NCI-H2107 (cell line): Measurements from ENCODE around the gene SLIT3.

Experiments
- DNase-seq: peaks from one replicate; lab custom pipeline; 2025; lab: John Stamatoyannopoulos, UW

The SLIT3 gene

DNA sequence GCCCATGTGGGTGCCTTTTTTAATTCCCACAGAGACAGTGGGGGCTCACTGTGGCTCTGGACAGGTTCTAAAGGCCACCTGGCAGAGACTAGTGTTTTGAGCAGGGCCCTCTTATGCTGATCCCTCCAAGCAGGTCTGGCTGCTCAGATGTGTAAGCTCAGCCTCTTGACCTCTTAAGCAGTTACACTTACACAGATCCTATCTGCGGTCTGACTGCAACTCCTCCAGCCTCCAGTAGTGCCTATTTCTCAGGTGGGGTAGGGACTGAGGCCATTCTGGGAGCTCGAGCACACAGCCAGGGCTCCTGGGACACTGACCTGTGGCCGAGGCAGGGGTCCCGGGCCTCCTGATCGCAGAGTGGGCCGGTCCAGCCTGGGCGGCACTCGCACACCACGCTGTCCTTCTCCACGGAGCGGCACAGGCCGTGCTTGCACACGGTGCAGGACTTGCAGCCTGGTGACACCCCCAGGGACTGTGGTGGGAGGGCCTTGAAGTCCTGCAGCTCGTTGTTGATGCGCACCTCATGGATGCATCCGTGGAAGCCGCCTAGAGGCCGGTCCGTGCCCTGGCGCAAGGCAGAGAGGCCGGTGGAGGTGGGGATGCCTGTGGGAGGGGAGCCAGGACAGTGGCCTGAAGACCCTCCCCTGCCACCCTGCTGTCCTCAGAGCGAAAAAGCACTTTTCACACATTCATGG is 629.9 kb downstream of the SLIT3 start:
- no peak for DNase-seq

DNA sequence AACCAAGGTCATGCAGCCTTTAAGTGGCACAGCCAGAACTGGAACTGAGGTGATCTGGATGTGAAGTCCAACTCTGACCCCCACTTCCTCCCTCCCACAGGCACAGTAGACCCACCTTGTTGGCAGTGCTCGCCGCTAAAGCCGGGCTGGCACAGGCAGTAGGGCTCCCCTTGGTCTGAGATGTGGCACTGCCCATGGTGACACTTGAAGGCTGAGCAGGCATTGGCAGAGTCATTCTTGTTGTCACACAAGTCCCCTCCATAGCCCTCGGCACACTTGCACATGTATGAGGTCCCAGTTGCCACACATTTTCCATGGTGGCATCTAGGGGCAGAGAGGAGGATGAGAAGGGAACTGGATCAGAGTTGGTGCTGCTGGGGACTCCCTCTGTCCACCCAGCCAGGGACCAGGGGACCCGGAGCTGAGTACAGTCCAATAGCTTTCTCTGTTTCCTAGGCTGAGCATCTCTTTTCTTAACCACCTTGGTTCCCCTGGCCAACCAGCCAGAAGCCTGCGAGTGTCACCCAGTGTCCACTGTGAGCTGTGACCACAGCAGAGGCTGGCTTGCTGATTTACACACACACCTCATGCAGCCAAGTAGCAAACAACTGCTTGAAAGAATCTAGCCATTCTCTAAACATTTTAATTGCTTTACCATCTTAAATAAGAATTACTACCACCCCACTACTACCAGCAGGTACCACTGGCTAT is 631.1 kb downstream of the SLIT3 start:
- DNase-seq: no peak

DNA sequence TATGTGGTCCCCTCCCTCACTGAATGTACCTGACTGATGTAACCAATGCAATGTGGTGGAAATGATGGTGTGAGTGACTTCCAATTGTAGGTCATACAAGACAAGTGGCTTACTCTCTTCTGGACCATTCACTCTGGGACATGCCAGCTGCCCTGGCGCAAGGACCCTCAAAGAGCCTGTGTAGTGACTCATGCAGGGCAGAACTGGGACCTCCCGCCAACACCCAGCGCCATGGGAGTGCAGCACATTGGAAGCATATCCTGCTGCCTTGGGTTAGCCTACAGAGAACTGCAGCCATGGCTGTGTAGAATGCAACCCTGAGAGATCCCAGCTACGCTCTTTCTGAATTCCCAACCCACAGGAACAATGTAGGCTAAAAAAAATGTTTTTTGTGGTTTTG is 631.8 kb downstream of the SLIT3 start:
- no peak for DNase-seq

- DNase-seq: no peak
Observed at GRCh38 chr5:168668078-168668477, 632.9 kb downstream of the SLIT3 start.

DNA sequence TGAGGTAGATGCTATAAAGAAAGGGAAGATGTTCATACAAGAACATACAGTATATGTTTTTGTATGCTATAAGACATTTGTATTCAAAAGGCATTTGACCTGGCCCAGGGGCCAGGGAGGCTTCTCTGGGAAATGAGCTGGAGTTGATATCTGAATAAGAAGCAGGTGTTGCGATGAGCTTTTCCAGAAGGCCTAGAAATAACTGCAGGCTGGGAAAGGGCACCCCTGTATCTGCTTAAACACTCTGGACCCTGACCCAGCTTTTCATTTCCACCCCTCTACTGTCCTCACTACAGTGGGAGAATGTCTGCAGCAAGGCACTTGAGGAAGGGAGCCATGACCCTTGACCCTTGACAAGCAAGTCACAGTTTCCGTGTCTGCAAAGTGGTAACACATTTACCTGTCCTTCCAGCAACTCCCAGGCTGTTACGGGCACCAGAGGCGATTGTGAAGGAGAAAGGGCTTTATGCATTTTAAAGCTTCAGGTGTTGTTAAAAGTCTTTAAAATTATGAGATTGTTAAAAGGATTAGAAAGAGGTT is 633.6 kb downstream of the SLIT3 start:
- no peak for DNase-seq

- DNase-seq: no peak
Observed at GRCh38 chr5:168666356-168666755, 634.6 kb downstream of the SLIT3 start.

DNA sequence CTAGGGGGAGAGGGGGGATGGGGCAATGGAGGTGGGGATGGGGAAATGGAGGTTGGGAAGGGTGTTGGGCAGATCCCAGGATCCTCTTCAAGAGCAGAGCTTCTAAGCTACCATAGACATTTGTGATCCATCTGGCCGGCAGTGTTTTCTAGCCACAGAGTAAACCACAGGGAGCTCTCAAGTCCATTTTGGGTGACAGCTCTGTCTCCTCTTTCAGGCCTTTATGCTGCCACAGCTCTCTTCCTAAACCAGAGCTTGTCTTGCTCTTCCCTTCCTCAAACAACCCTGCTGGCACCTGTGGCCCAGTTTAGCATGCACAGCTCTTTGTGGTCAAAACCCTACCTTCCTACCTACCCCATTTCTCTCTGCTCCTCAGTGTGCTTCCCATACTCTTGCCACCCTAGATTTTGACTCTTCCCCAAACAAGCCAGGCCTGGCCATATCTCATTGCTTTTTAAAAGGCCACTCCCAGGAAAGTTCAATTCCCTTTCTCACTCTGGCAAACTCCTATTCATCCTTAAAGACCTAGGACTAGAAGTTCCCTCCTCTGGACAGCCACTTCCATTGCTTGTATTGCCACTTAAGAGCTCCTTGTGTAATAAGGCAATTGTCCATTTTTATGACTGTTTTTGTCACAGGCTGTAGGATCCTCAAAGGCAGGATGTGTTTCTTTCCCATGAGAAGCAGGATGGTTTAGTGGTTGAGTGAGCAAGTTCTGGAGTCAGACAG is 637.5 kb downstream of the SLIT3 start:
- no peak for DNase-seq

DNA sequence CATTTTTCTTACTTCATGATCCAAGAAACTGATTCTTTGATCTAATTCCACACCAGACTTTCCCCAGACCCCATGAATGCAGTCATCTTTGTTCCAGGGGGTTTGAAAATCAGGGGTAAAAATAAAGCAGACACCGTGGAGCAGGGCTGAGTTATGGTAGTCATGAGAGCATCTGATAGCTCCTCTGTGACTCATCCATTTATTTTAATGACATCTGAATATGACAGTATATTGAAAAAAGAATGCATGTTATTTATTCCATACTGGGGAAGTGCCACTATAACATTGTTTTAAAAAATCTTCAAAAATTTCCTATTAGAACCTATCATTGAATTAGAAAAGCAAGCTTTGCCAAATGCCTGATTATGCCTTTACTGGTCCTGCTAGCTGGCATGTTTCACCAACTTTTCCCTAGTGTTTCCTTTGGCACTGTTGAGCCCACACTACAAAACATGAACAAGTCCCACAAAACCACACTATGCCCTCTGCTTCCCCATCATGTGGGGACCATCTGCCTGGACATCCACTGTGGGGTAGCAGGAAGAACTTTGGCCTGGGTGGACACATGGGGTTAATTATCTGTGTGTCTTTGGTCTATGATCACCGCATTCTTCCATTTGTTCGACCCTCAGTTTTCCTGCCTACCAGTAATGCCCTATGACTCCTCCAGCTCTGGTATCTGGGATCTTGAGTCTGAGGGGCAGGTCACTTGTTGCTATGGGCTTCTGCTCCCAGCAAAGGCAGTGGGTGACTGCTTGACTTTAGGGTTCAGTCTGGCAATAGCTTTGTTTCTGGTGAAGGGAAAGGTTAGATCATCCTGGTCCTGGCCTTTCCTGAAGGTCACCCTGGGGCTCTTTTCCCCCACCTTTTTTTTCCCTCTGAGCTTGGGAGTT is 639.1 kb downstream of the SLIT3 start:
- no peak for DNase-seq

- DNase-seq: no peak
Observed at GRCh38 chr5:168660691-168661090, 640.2 kb downstream of the SLIT3 start.

- DNase-seq: no peak
Observed at GRCh38 chr5:168659286-168659847, 641.6 kb downstream of the SLIT3 start.

GRCh38 chr5:168658394-168658793 is 642.5 kb downstream of the SLIT3 start:
- no peak for DNase-seq

DNA sequence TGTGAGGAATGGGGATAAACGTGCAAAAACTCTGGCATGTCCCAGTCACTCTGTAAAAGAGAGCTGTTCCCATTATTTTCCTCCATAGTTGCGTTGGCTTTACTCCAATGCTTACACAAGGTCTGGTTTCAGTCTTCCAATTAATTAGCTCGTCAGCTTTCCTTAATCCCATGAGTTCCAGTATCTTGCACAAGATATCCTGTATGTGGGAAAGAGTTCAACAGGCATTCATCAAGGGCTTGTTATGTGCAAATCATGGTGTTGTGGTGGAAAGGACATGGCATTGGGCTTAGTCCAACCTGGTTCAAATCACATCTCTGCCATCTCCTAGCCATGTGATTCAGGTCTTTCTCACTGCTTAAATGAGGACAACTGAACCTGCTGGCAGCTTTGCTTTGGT is 644.3 kb downstream of the SLIT3 start:
- DNase-seq: no peak

GRCh38 chr5:168655316-168655715 is 645.6 kb downstream of the SLIT3 start:
- DNase-seq: no peak

DNA sequence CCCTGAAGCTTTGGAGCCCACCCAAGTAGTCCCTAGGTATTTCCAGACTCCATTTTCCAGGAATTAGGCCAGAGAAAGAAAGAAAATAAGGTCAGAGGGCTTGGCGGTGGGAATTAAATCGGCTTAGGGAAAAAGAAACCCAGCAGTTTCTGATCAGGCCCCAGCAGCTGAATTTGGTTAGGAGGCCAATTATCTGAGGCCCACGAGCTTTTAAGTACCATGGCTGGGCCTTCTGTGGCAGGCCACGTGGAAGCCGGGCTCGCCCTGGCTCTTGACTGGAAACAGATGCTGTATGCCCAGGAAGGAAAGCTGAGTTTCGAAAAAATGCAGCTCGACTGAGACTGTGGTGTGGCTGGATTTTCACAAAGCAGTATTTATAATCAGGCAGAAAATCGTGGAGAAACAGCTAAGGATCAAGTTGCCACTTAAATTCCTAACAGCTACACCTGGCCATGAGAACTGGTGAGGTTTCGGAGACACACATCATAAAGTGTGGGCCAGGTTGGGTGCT is 646.7 kb downstream of the SLIT3 start:
- DNase-seq: no peak

GRCh38 chr5:168653626-168654025 is 647.3 kb downstream of the SLIT3 start:
- no peak for DNase-seq

DNA sequence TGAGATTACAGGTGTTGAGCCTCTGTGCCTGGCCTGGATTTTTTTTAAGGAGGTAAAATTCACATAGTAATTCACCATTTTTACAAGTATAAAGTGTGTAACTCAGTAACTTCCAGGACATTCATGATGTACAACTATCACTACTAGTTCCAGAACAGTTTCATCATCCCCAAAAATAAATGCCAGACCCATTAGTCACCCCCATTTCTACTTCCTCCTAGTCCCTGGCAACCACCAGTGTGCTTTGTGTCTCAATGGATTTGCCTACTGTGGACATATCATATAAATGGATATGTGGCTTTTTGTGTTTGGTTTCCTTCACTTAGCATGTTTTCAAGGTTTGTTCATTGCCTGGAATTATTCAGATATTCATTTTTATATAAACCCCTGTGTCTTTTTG is 649.3 kb downstream of the SLIT3 start:
- DNase-seq: no peak

DNA sequence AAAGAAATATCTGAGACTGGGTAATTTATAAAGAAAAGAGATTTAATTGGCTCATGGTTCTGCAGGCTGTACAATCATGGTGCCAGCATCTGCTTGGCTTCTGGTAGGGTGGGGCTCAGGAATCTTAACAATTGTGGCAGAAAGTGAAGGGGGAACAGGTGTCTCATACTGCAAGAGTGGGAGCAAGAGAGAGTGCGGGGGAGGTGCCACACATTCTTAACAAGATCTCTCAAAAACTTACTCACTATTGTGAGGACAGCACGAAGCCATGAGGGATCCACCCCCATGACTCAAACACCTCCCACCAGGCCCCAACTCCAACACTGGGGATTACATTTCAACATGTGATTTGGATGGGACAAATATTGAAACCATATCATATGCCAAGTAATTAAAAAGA is 651.6 kb downstream of the SLIT3 start:
- no peak for DNase-seq

DNA sequence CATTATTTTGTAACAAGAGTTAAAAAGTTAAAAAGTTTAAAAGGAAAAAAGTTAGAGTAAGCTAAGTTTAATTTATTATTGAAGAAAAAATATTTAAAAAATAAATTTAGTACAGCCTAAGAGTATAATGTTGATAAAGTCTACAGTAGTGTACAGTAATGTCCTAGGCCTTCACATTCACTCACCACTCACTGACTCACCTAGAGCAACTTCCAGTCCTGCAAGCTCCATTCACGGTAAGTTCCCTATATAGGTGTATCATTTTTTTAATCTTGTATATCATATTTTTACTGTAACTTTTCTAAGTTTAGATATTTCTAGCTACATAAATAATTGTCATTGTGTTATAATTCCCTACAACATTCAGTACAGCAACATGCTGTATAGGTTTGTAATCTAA is 652.4 kb downstream of the SLIT3 start:
- no peak for DNase-seq

DNA sequence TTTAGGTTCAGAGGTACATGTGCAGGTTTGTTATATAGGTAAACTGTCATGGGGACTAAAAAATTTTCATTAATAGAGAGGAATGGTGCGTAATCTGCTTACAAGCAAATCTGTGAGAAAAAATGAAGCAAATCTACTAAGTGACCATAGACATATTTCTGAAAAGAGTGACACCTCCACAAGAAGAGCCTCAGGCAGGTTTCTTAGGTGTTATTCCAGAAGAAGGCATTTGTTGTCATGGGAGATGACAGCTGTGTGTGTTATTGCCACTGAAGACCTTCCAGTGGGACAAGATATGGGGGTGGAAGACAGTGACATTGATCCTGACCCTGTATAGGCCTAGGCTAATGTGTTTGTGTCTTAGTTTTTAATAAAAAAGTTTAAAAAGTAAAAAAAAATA is 652.9 kb downstream of the SLIT3 start:
- no peak for DNase-seq

- no peak for DNase-seq
Observed at GRCh38 chr5:168647083-168647482, 653.9 kb downstream of the SLIT3 start.

DNA sequence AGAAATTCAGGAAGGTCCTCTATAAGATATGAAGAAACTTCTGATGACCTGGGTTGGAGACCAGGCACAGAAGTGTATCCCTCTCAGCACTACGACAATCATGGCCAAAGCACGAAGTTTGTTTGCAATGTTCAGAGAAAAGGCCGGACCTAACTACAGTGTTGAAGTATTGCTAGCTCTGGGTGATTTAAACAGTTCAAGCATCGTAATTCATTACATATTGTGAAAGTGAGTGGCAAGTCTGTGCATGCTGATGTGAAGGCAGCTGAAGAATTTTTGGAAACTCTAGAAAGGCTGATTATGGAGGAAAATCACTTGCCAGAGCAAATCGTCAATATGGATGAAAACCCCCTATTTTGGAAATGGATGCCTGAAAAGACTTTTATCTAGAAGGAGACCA is 654.6 kb downstream of the SLIT3 start:
- DNase-seq: no peak
